Measurements from ENCODE around the gene RXRG. TPM values are rescaled to one million over a fixed set of nuclear protein-coding genes. Genes with fewer than 3 reads are reported as not detected.

RXRG gene
- total RNA-seq, 1 donor: not detected

GRCh38 chr1:165355139-165355976 lies 89.6 kb downstream of the RXRG start:
- no peak for DNase-seq (ENCODE audit: low read depth)
- no peak for TF ChIP-seq CTCF (IDR thresholded peaks at IDR 0.05; ENCODE audit: insufficient read depth, low read length)

GRCh38 chr1:165354739-165355138 lies 90.2 kb downstream of the RXRG start:
- H3K4me3 ChIP-seq (ENCODE audit: low read depth, low read length): no peak overlapping the region
- TF ChIP-seq CTCF (IDR thresholded peaks at IDR 0.05; ENCODE audit: insufficient read depth, low read length): no peak
- no peak for DNase-seq (ENCODE audit: low read depth)

More at GRCh38 chr1:165355139-165355976, 89.6 kb downstream of the RXRG start:
- H3K4me3 ChIP-seq (ENCODE audit: low read depth, low read length): no peak overlapping the region

- H3K4me3 ChIP-seq (ENCODE audit: low read depth, low read length): no peak overlapping the region
- no peak for DNase-seq (ENCODE audit: low read depth)
- TF ChIP-seq CTCF (IDR thresholded peaks at IDR 0.05; ENCODE audit: insufficient read depth, low read length): no peak
These were observed 90.9 kb downstream of the RXRG start for GRCh38 chr1:165353731-165354671.

GRCh38 chr1:165352442-165353293 lies 92.3 kb downstream of the RXRG start:
- H3K4me3 ChIP-seq (ENCODE audit: low read depth, low read length): no peak overlapping the region
- TF ChIP-seq CTCF (IDR thresholded peaks at IDR 0.05; ENCODE audit: insufficient read depth, low read length): no peak
- no peak for DNase-seq (ENCODE audit: low read depth)

- no peak for TF ChIP-seq CTCF (IDR thresholded peaks at IDR 0.05; ENCODE audit: insufficient read depth, low read length)
- H3K4me3 ChIP-seq (ENCODE audit: low read depth, low read length): no peak overlapping the region
- no peak for DNase-seq (ENCODE audit: low read depth)
These were observed 93.0 kb downstream of the RXRG start for GRCh38 chr1:165351863-165352441.

Other genes with a start within 250 kb of the RXRG start
- not detected in 2 replicates for gene LMX1A, start 88.4 kb downstream of the RXRG start, total RNA-seq (ENCODE audit: low replicate concordance)
- gene LRRC52, start 98.9 kb upstream of the RXRG start, total RNA-seq (ENCODE audit: low replicate concordance): not detected in 2 replicates
- gene MGST3, start 186.1 kb upstream of the RXRG start, total RNA-seq (ENCODE audit: low replicate concordance): 178 and 183 TPM in 2 replicates